ENCODE results near the gene ARHGEF10L. TPM values are rescaled to one million over a fixed set of nuclear protein-coding genes. Genes with fewer than 3 reads are reported as not detected.

Gene ARHGEF10L
- total RNA-seq, 1 donor from 2014 or later, result 27.8 TPM

GRCh38 chr1:17633654-17634053 lies 94.2 kb downstream of the ARHGEF10L start:
- no peak overlapping the region for H3K4me3 ChIP-seq (ENCODE audit: low read depth, low read length)
- TF ChIP-seq CTCF (conservative IDR thresholded peaks at IDR 0.05; ENCODE audit: low read depth, low read length), result no peak
- DNase-seq (ENCODE audit: low read depth), result no peak

GRCh38 chr1:17635276-17635675 lies 95.8 kb downstream of the ARHGEF10L start:
- DNase-seq (ENCODE audit: low read depth), result no peak
- no peak for TF ChIP-seq CTCF (conservative IDR thresholded peaks at IDR 0.05; ENCODE audit: low read depth, low read length)
- H3K4me3 ChIP-seq (ENCODE audit: low read depth, low read length), result no peak overlapping the region

- no peak for TF ChIP-seq CTCF (conservative IDR thresholded peaks at IDR 0.05; ENCODE audit: low read depth, low read length)
- DNase-seq (ENCODE audit: low read depth), result no peak
These were observed 96.3 kb downstream of the ARHGEF10L start for GRCh38 chr1:17635811-17636210.

GRCh38 chr1:17636612-17637011 lies 97.1 kb downstream of the ARHGEF10L start:
- no peak for DNase-seq (ENCODE audit: low read depth)
- TF ChIP-seq CTCF (conservative IDR thresholded peaks at IDR 0.05; ENCODE audit: low read depth, low read length), result no peak
- H3K4me3 ChIP-seq (ENCODE audit: low read depth, low read length), result no peak overlapping the region

More at GRCh38 chr1:17635811-17636210, 96.3 kb downstream of the ARHGEF10L start:
- H3K4me3 ChIP-seq (ENCODE audit: low read depth, low read length), result no peak overlapping the region

- no peak for TF ChIP-seq CTCF (conservative IDR thresholded peaks at IDR 0.05; ENCODE audit: low read depth, low read length)
- no peak overlapping the region for H3K4me3 ChIP-seq (ENCODE audit: low read depth, low read length)
- no peak for DNase-seq (ENCODE audit: low read depth)
These were observed 97.6 kb downstream of the ARHGEF10L start for GRCh38 chr1:17637055-17637454.

- DNase-seq (ENCODE audit: low read depth), result no peak
- H3K4me3 ChIP-seq (ENCODE audit: low read depth, low read length), result no peak overlapping the region
- TF ChIP-seq CTCF (conservative IDR thresholded peaks at IDR 0.05; ENCODE audit: low read depth, low read length), result no peak
These were observed 100.3 kb downstream of the ARHGEF10L start for GRCh38 chr1:17639703-17640340.

GRCh38 chr1:17640393-17640792 lies 100.9 kb downstream of the ARHGEF10L start:
- H3K4me3 ChIP-seq (ENCODE audit: low read depth, low read length), result no peak overlapping the region
- no peak for TF ChIP-seq CTCF (conservative IDR thresholded peaks at IDR 0.05; ENCODE audit: low read depth, low read length)
- no peak for DNase-seq (ENCODE audit: low read depth)

All from epithelial cell of proximal tubule (primary cell).